K562 treated with DMSO at 1 percent for 12 hours (cell line): Measurements from ENCODE around the gene TMEM229B. TPM values are rescaled to one million over a fixed set of nuclear protein-coding genes. Genes with fewer than 3 reads are reported as not detected.

Source experiments
- total RNA-seq: library from RNA; unstranded; fragments of 300-600 nt; gene quantifications from 2 replicates; pipeline ENCODE4 v1.2.3, GENCODE V29; 2022; ENCODE audit not compliant: insufficient read depth

Gene TMEM229B
- total RNA-seq: 0.58 TPM in 1 of 2 replicates, not detected in the other

GRCh38 chr14:67487937-67488893 is at the start of gene TMEM229B:
Gene TMEM229B, minus strand, starts transcription at chr14:67488721. Its CDS starts 14,798 bp downstream, at chr14:67473923.

GRCh38 chr14:67532998-67533753 is 44.7 kb upstream of the TMEM229B start, which contains the start of gene PLEKHH1:
Gene PLEKHH1, plus strand, starts transcription at chr14:67533290. Its CDS starts 8,578 bp downstream, at chr14:67541868.

Other genes with a start within 250 kb of the TMEM229B start
- 8.4 and 12.1 TPM in 2 replicates for gene PALS1, start 247.3 kb downstream of the TMEM229B start, total RNA-seq
- 40.2 and 67.0 TPM in 2 replicates for gene ATP6V1D, start 128.9 kb downstream of the TMEM229B start, total RNA-seq
- 41.2 and 58.1 TPM in 2 replicates for gene EIF2S1, start 128.4 kb downstream of the TMEM229B start, total RNA-seq
- gene PLEK2, start 76.6 kb downstream of the TMEM229B start, total RNA-seq: not detected in 2 replicates
- 2.6 and 4.3 TPM in 2 replicates for gene PLEKHH1, start 44.6 kb upstream of the TMEM229B start, total RNA-seq
- 31.2 and 51.5 TPM in 2 replicates for gene PIGH, start 111.5 kb upstream of the TMEM229B start, total RNA-seq
- 21.5 and 35.5 TPM in 2 replicates for gene ARG2, start 131.2 kb upstream of the TMEM229B start, total RNA-seq
- 42.4 and 53.2 TPM in 2 replicates for gene VTI1B, start 185.9 kb upstream of the TMEM229B start, total RNA-seq
- 27.1 and 43.2 TPM in 2 replicates for gene RDH11, start 207.0 kb upstream of the TMEM229B start, total RNA-seq
- gene RDH12, start 213.2 kb upstream of the TMEM229B start, total RNA-seq: not detected in 2 replicates